T-helper 2 cell treated with Interferon-gamma antibody and Interleukin-4, amounts not matched to agents 5 μg/mL and 100 μg/mL, for 36 hours (primary cell): ENCODE results near the gene C6orf89.

Experiments used
- DNase-seq: peaks from one replicate; pipeline ENCODE4 v3.0.0; 2021; ENCODE audit warnings: low spot score
- H3K27ac Mint-ChIP-seq: one replicate; pipeline ENCODE4 v1.8.0; 2021; ENCODE audit warnings: mild to moderate bottlenecking, mixed read lengths
- H3K27me3 Mint-ChIP-seq: one replicate; pipeline ENCODE4 v1.8.0; 2021; ENCODE audit warnings: low read depth, mixed read lengths
- H3K36me3 Mint-ChIP-seq: one replicate; pipeline ENCODE4 v1.8.0; 2021; ENCODE audit warnings: low read depth, mixed read lengths
- H3K4me1 Mint-ChIP-seq: one replicate; pipeline ENCODE4 v1.8.0; 2021; ENCODE audit warnings: low read depth, mixed read lengths
- H3K4me3 Mint-ChIP-seq: one replicate; pipeline ENCODE4 v1.8.0; 2022; ENCODE audit warnings: mild to moderate bottlenecking, moderate library complexity, mixed read lengths
- H3K9me3 Mint-ChIP-seq: one replicate; pipeline ENCODE4 v1.8.0; 2021; ENCODE audit warnings: mixed read lengths

C6orf89 gene

GRCh38 chr6:36885461-36886401, at the start of gene C6orf89:
TSS of gene C6orf89 (plus strand) at chr6:36885952. CDS start at chr6:36899445, 13,493 bp downstream.
- Mint-ChIP-seq H3K4me1 (peaks cover 28% of the 10 kb centered on the region), H3K9me3 (no peaks in the 10 kb centered on the region), H3K36me3 (peaks cover 9% of the 10 kb centered on the region), H3K4me3 (peak within 1 kb of the TSS; percentile 91), H3K27me3 (no peaks in the 10 kb centered on the region), H3K27ac (peak within 1 kb of the TSS; percentile 82)
- DNase-seq: peak; percentile 95

DNA sequence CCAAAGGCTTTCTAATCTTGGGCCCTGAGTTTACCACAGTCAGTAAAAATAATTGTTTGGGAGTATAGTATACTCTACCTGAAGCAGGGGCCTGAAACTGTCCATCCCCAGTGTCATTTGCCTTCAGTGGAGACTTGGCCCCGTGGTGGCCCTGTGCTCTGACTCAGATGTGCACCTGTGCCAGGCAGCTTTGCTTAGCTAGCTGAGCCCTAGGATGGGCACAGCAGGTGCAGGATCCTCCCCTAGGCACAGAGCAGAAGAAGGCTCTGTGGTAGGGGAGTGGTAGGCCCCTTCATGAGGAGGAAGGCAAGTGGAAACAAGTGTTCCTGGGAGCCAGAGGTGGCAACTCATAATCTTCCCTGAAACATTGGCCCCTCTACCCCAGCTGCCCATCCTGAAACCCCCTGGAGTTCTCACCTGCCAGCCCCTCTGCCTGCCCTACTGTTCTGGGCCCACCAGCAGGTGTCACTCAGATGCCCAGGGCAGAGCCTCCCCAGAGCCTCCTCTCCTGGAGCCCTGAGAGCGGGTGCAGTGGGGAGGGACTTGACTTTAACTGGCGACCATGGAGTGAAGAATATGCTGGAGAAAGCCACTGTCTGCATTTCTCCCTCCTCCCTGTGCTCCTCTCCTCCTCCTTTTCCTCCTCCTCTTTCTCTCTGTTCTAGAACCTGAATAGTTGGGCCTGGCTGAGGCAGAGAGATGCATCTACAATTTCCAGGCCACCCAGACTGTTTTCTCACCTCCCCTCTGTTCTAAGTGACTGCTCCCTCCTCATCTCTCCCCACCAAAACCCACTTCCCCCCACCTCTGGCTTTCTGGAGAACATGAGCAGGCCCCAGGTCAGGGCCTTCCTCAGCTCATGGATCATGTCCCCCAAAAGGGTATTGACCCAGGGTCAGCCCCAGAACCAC, 49.4 kb upstream of the C6orf89 start:
- Mint-ChIP-seq H3K4me1 (peaks cover 7% of the 10 kb centered on the region), H3K36me3 (no peaks in the 10 kb centered on the region), H3K27ac (no peak overlapping the region), H3K4me3 (no peak overlapping the region), H3K9me3 (no peaks in the 10 kb centered on the region), H3K27me3 (peaks cover 49% of the 10 kb centered on the region)
- DNase-seq: no peak

DNA sequence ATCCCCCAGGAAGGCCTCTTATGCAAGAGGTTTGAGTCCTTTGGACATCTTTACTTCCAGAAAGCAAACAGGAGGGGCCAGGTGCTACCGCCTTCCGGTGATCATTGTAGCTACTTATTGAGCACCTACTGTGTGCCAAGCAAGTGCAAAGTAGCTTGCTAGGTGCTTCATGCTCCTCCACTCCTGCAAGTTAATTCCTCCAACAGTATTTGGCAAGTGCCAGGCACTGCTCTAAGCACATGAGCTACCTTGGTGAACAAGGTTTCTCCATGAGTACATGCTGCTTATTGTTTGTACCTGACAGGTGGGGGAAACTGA, 48.8 kb upstream of the C6orf89 start:
- no peak for DNase-seq
- no peaks in the 10 kb centered on the region for H3K36me3 Mint-ChIP-seq
- no peak overlapping the region for H3K27ac Mint-ChIP-seq
- no peaks in the 10 kb centered on the region for H3K9me3 Mint-ChIP-seq
- no peak overlapping the region for H3K4me3 Mint-ChIP-seq
- H3K4me1 Mint-ChIP-seq: peaks cover 7% of the 10 kb centered on the region
- peaks cover 49% of the 10 kb centered on the region for H3K27me3 Mint-ChIP-seq

DNA sequence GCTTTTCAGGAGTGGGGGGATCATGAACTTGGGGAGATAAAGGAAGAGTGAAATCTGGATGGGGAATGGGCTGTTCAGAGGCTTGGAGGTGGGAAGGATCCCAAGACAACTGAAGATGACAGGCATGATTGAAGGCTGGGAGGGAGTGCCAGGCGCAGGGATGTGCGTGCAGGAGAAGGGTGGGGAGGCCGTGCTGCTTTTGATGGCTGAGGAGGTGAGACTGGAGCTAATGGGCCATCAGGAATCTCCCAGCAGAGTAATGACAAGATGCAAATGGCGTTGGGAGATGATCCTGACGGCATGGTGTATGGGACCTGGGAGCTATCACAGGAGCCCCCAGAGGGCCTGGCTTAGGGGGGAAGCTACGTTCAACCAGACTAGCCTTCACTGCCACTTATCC, 48.1 kb upstream of the C6orf89 start:
- no peak for DNase-seq
- Mint-ChIP-seq H3K27ac (no peak overlapping the region), H3K36me3 (no peaks in the 10 kb centered on the region), H3K9me3 (no peaks in the 10 kb centered on the region), H3K4me1 (peaks cover 7% of the 10 kb centered on the region), H3K4me3 (no peak overlapping the region), H3K27me3 (peaks cover 49% of the 10 kb centered on the region)

- no peak for DNase-seq
- Mint-ChIP-seq H3K36me3 (no peaks in the 10 kb centered on the region), H3K4me1 (peaks cover 7% of the 10 kb centered on the region), H3K9me3 (no peaks in the 10 kb centered on the region), H3K27me3 (peaks cover 49% of the 10 kb centered on the region), H3K4me3 (peak within 1 kb of the TSS; percentile 73), H3K27ac (no peak within 1 kb of the TSS)
Observed at GRCh38 chr6:36838896-36839748, 46.6 kb upstream of the C6orf89 start, which contains the start of gene CPNE5. TSS of gene CPNE5 (minus strand) at chr6:36839444. CDS start at chr6:36839377, 67 bp downstream.

DNA sequence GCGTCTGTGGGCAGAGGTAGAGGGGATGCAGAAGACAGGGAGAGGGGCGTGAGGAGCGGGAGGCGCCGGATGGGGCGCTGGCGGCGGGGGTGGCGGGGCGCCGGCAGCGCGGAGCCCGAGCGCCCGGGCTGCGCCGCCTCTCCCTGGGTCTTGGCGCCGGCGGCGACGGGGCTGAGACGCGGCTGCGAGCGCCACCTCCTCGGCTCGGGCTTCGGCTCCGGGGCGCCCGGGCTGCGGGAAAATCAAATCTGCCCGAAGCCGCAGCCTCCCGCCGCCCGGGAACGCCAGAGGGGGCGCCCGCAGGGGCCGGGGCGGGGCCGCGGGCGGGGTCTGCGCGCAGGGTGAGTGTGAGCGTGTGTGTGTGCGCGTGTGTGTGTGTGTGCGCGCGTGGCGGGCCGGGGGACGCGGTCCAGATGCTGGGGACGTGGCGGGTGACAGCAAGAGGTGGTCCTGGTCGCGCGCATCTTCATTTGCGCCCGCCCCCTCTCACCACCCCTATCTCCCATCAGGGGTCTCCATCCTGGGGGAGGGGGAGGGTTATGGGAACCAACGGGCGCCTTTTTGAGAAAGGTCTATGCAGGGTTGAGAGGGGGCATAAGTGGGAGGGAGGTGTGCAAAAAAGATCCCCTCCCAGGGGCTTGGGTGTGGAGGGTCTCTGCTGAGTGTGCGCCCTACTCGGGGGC, 45.9 kb upstream of the C6orf89 start:
- peak; percentile 25 for DNase-seq
- Mint-ChIP-seq H3K4me1 (peaks cover 7% of the 10 kb centered on the region), H3K9me3 (no peaks in the 10 kb centered on the region), H3K27me3 (peaks cover 51% of the 10 kb centered on the region), H3K4me3 (peak overlapping the region; percentile 73), H3K27ac (no peak overlapping the region), H3K36me3 (no peaks in the 10 kb centered on the region)

- H3K4me3 Mint-ChIP-seq: peak overlapping the region; percentile 73
- no peaks in the 10 kb centered on the region for H3K36me3 Mint-ChIP-seq
- DNase-seq: no peak
- H3K4me1 Mint-ChIP-seq: peaks cover 7% of the 10 kb centered on the region
- peak overlapping the region; percentile 22 for H3K27ac Mint-ChIP-seq
- peaks cover 44% of the 10 kb centered on the region for H3K27me3 Mint-ChIP-seq
- no peaks in the 10 kb centered on the region for H3K9me3 Mint-ChIP-seq
Observed at GRCh38 chr6:36840432-36841403, 45.0 kb upstream of the C6orf89 start.

GRCh38 chr6:36841756-36842155, 44.0 kb upstream of the C6orf89 start:
- no peak for DNase-seq
- Mint-ChIP-seq H3K4me1 (peaks cover 7% of the 10 kb centered on the region), H3K27ac (no peak overlapping the region), H3K27me3 (peaks cover 39% of the 10 kb centered on the region), H3K36me3 (no peaks in the 10 kb centered on the region), H3K4me3 (no peak overlapping the region), H3K9me3 (no peaks in the 10 kb centered on the region)

DNA sequence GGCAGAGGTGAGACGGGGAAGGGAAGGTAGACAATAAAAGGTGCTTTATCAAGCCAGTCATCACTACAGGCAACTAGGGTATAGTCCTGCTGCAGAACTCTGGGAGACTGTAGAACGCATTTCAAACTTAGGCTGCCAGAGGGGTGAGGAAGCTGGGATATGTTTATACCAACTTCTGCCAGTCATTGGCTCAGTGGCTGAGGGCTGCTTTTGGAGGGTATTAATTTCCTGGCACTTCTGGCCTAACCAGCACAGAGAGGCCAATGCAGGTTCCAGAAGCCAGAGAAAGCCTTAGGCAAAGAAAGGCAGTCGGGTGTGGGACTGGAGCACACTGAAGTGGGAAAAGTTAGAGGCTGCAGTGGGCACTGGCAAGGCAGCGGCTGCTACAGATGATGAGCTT, 42.6 kb upstream of the C6orf89 start:
- no peak for DNase-seq
- peaks cover 27% of the 10 kb centered on the region for H3K27me3 Mint-ChIP-seq
- no peaks in the 10 kb centered on the region for H3K9me3 Mint-ChIP-seq
- H3K27ac Mint-ChIP-seq: no peak overlapping the region
- peaks cover 7% of the 10 kb centered on the region for H3K4me1 Mint-ChIP-seq
- H3K36me3 Mint-ChIP-seq: no peaks in the 10 kb centered on the region
- no peak overlapping the region for H3K4me3 Mint-ChIP-seq

DNA sequence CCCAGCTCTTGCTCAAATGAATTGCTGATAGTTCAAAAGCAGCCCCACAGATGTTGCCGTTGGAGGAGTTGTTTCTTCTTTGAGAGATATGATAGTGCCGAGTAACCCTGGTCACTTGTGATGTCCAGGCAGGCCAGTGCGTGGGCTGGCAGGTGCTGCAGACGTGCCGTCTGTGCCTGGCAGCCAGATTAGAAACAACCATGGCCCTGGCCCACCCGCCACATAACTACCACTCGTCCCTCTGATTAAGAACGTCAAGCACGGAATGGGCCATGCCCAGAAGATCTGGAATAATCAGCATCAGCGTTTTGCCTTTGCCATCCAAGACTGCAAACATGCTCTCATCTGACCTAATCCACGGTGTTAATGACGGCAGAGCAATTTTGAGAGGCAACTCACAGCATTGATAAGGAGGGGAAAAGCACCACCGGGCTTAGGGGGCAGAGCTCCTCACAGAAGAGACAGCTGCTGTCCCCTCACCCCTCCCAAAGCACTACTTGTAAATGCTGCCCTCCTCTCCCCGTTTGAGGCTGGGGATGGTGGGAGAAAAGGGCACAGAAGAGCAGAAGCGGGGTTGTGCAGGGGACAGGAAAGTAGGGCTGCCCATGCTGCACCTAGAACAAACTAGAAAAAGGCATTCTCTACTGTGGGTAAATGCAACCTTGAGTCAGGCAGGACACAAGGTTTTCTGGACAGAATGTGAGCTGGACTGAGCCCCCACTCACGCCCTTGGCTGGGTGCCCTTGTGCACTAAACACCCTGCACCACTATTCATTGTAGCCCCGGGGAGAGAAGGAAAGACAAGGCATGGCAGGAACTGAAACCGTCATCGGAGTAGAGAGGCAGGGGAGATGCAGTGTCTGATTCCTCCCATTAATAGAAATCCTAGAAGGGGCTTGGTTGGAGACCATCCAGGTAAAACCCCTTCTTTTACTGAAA, 41.3 kb upstream of the C6orf89 start:
- H3K27ac Mint-ChIP-seq: no peak overlapping the region
- no peak overlapping the region for H3K4me3 Mint-ChIP-seq
- peaks cover 4% of the 10 kb centered on the region for H3K4me1 Mint-ChIP-seq
- H3K36me3 Mint-ChIP-seq: no peaks in the 10 kb centered on the region
- peaks cover 16% of the 10 kb centered on the region for H3K27me3 Mint-ChIP-seq
- no peaks in the 10 kb centered on the region for H3K9me3 Mint-ChIP-seq
- no peak for DNase-seq

DNA sequence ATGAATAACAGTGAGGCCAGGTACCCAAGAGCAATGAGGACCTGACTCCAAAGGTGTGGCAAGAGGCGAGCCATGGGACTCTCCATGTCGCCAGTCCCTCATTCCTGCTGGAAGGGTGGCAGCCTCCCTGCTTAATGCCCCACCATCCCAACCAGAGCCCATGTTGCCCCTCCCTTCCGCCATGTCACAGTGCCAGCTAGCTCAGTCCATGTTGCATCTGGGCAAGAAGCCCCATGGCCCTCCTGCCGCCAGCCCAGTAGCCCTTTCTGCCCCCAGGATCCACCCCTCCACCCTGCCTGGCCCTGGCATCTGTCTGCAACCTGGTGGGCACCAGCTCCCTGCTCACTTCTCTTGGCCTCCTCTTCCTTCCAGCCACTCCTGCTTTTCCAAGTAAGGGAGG, 40.5 kb upstream of the C6orf89 start:
- H3K27me3 Mint-ChIP-seq: peaks cover 12% of the 10 kb centered on the region
- peaks cover 4% of the 10 kb centered on the region for H3K4me1 Mint-ChIP-seq
- no peak overlapping the region for H3K4me3 Mint-ChIP-seq
- H3K27ac Mint-ChIP-seq: no peak overlapping the region
- H3K36me3 Mint-ChIP-seq: peaks cover 4% of the 10 kb centered on the region
- no peaks in the 10 kb centered on the region for H3K9me3 Mint-ChIP-seq
- no peak for DNase-seq
